Smooth muscle cell (in vitro differentiated cells): Measurements from ENCODE around the gene ARMC5. TPM values are rescaled to one million over a fixed set of nuclear protein-coding genes. Genes with fewer than 3 reads are reported as not detected.
A peak's percentile ranks its signal among the peaks of the same experiment; 100 is the strongest.

Source experiments
- DNase-seq: peaks from one replicate; lab custom pipeline; 2025; ENCODE audit not compliant: unreplicated experiment; lab: John Stamatoyannopoulos, UW
- H2AFZ ChIP-seq: fragments of 200-600 bp; sonication (generic); 2 replicates; pipeline ENCODE4 v1.6.0; 2016; ENCODE audit warnings: antibody characterized with exemption, low read depth, mild to moderate bottlenecking
- H3F3A ChIP-seq: fragments of 200-600 bp; sonication (generic); 2 replicates; pipeline ENCODE4 v1.6.0; 2017; ENCODE audit warnings: antibody characterized with exemption, low read depth
- H3K27ac ChIP-seq: fragments of 200-600 bp; sonication (generic); 2 replicates; pipeline ENCODE4 v1.5.1; 2016; ENCODE audit warnings: low read depth, mild to moderate bottlenecking
- H3K27me3 ChIP-seq: fragments of 200-600 bp; sonication (generic); 2 replicates; pipeline ENCODE4 v1.6.1; 2016; ENCODE audit warnings: low read depth, mild to moderate bottlenecking
- H3K36me3 ChIP-seq: fragments of 200-600 bp; sonication (generic); 2 replicates; pipeline ENCODE4 v1.5.1; 2016; ENCODE audit warnings: low read depth
- H3K4me1 ChIP-seq: fragments of 200-600 bp; sonication (generic); 2 replicates; pipeline ENCODE4 v1.5.1; 2016; ENCODE audit warnings: low read depth
- H3K4me2 ChIP-seq: fragments of 200-600 bp; sonication (generic); 2 replicates; pipeline ENCODE4 v1.6.0; 2016; ENCODE audit warnings: mild to moderate bottlenecking
- H3K4me3 ChIP-seq: fragments of 200-600 bp; sonication (generic); 2 replicates; pipeline ENCODE4 v1.5.1; 2016; ENCODE audit warnings: mild to moderate bottlenecking
- H3K79me2 ChIP-seq: fragments of 200-600 bp; sonication (generic); 2 replicates; pipeline ENCODE4 v1.6.0; 2016; ENCODE audit warnings: low read depth, mild to moderate bottlenecking
- H3K9ac ChIP-seq: fragments of 200-600 bp; sonication (generic); 2 replicates; pipeline ENCODE4 v1.6.0; 2016; ENCODE audit warnings: low read depth
- H3K9me3 ChIP-seq: fragments of 200-600 bp; sonication (generic); replicated peaks from 2 replicates; pipeline ENCODE4 v1.5.1; 2016; ENCODE audit warnings: low read depth
- H4K20me1 ChIP-seq: fragments of 200-600 bp; sonication (generic); 2 replicates; pipeline ENCODE4 v1.6.0; 2016; ENCODE audit warnings: low read depth
- CTCF ChIP-seq: fragments of 200-600 bp; sonication (generic); IDR thresholded peaks from 2 replicates; pipeline ENCODE4 v1.5.1; 2017; ENCODE audit warnings: borderline replicate concordance, mild to moderate bottlenecking, antibody characterized with exemption; ENCODE audit not compliant: insufficient read depth, poor library complexity, severe bottlenecking
- WGBS: methylation state at CpG from one replicate; pipeline ENCODE4 v1.1.7; 2016; ENCODE audit warnings: low lambda C conversion rate; 5-methylcytosine and 5-hydroxymethylcytosine counted together
- polyA plus RNA-seq: library from polyadenylated mRNA; unstranded; fragments of >200 nt; fragmentation: Nextera tagmentation; extraction: Ambion mirVana; gene quantifications from 2 replicates; pipeline ENCODE4 v1.2.1, GENCODE V29; 2016
- total RNA-seq: library from RNA; depleted of rRNA; stranded (reverse); fragments of >200 nt; gene quantifications from 2 replicates; pipeline ENCODE4 v1.2.3, GENCODE V29; 2014

Gene ARMC5
- total RNA-seq (5.8 and 7.0 TPM in 2 replicates), polyA plus RNA-seq (19.6 and 24.6 TPM in 2 replicates)

- peaks cover 26% of the 10 kb centered on the region for H3K79me2 ChIP-seq
- no peaks in the 10 kb centered on the region for H3K9me3 ChIP-seq
- H4K20me1 ChIP-seq = peaks cover 29% of the 10 kb centered on the region
- H3K36me3 ChIP-seq = no peaks in the 10 kb centered on the region
- H3F3A ChIP-seq = peaks cover 10% of the 10 kb centered on the region
- TF ChIP-seq CTCF = peak; percentile 43
- H2AFZ ChIP-seq = peak within 1 kb of the TSS; percentile 77
- H3K4me3 ChIP-seq = peak within 1 kb of the TSS; percentile 63
- H3K4me1 ChIP-seq = peaks cover 6% of the 10 kb centered on the region
- peak within 1 kb of the TSS; percentile 99 for H3K9ac ChIP-seq
- DNase-seq = peak; percentile 98
- H3K4me2 ChIP-seq = peak within 1 kb of the TSS; percentile 93
- H3K27me3 ChIP-seq = no peaks in the 10 kb centered on the region
- WGBS = under 1% methylated on average over 88 of the region's 91 CpGs
- peak within 1 kb of the TSS; percentile 99 for H3K27ac ChIP-seq
These were observed at the start of gene ARMC5 for GRCh38 chr16:31458844-31459686. Gene ARMC5 (plus strand): TSS chr16:31459501. CDS start chr16:31459525, 24 bp downstream.

- H3K4me1 ChIP-seq = no peaks in the 10 kb centered on the region
- H3K27ac ChIP-seq = no peak overlapping the region
- no peak overlapping the region for H3K4me3 ChIP-seq
- H3K79me2 ChIP-seq = no peaks in the 10 kb centered on the region
- no peak overlapping the region for H2AFZ ChIP-seq
- H3K27me3 ChIP-seq = peaks cover 6% of the 10 kb centered on the region
- WGBS = 90% methylated on average over 9 of the region's 9 CpGs
- H3K9ac ChIP-seq = no peak overlapping the region
- no peak for DNase-seq
- H3F3A ChIP-seq = no peaks in the 10 kb centered on the region
- no peak for TF ChIP-seq CTCF
- H3K9me3 ChIP-seq = no peaks in the 10 kb centered on the region
- no peaks in the 10 kb centered on the region for H4K20me1 ChIP-seq
- no peaks in the 10 kb centered on the region for H3K36me3 ChIP-seq
- no peak overlapping the region for H3K4me2 ChIP-seq
These were observed 49.2 kb upstream of the ARMC5 start for GRCh38 chr16:31410082-31410481.

- WGBS = 87% methylated on average over 22 of the region's 22 CpGs
- Histone ChIP-seq H3K27ac (no peak overlapping the region), H3K4me2 (no peak overlapping the region), H3K4me1 (no peaks in the 10 kb centered on the region), H3K36me3 (no peaks in the 10 kb centered on the region), H2AFZ (no peak overlapping the region), H3K9ac (no peak overlapping the region), H3K9me3 (no peaks in the 10 kb centered on the region), H3F3A (no peaks in the 10 kb centered on the region), H3K4me3 (no peak overlapping the region), H3K79me2 (no peaks in the 10 kb centered on the region), H3K27me3 (peaks cover 6% of the 10 kb centered on the region), H4K20me1 (no peaks in the 10 kb centered on the region)
- no peak for DNase-seq
- no peak for TF ChIP-seq CTCF
These were observed 48.1 kb upstream of the ARMC5 start for GRCh38 chr16:31411024-31411844.
